ENCODE measurements around the gene MFAP3.
"Not testable (repeated sequence)": the region's sequence is repeated elsewhere in the genome, so short reads cannot be mapped to it uniquely, and the experiment has no call there.

MFAP3 gene

DNA sequence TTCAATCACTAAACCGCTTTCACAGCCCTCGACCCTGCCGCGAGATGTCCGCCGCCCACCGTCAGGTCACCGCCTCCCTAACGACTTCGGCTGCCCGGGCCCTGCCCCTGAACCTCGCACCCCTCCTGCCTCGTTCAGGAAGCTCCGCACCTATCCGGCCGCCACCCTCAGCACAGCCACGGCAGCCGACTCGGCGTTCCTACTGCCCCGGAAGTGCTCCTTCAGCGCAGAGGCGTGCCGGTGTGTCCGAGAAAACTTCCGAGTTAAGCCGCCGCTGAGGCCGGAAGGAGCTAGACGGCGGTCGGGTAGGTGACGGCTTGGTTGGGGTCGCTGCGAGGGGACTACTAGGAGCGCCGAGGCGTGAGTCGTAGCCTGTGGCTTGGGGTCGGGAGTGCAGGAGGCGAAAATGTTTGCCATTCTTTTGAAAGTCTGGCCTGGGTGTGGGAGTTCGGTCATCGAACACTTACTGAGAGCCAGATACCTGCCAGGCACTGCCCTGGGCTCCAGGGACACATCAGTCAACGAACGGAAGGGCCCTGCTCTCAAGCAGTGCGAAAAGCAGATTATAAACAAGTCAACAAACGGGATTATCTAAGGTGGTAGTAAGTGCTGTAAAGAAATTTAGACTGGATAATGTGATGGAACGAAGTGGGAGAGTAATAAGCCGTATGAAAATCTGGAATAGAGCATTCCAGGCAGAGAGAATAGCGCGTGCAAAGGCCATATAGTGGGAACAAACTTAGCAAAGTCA is at the start of gene MFAP3, which contains the start of gene FAM114A2:
MFAP3 (plus strand) TSS at position 261 of the 751 bp plus-strand sequence. CDS start 10,756 bp downstream, outside the sequence.
FAM114A2 (minus strand) TSS at position 204 of the 751 bp plus-strand sequence. CDS start 3,957 bp downstream, outside the sequence.
- peak; percentile 75 to 85 (median 80) for DNase-seq

DNA sequence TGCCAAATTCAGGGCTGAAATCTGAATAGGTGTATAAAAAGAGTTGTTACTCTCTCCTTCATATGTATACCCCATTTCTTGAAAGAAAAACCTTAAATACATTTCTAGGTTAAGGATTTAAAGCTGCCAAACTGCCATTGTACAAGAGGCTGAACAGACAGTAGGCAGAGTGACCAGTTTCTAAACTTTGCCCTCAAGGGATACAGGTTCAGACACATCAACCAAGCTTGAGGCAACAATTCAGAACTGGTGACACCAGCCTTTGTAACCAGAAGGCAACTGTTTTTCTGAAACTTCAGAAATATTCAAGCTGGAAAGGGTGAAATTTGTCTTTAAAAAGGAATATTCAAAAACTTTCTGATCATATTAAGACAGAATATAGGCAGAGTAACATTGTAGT is 47.6 kb upstream of the MFAP3 start:
- DNase-seq: no peak

DNA sequence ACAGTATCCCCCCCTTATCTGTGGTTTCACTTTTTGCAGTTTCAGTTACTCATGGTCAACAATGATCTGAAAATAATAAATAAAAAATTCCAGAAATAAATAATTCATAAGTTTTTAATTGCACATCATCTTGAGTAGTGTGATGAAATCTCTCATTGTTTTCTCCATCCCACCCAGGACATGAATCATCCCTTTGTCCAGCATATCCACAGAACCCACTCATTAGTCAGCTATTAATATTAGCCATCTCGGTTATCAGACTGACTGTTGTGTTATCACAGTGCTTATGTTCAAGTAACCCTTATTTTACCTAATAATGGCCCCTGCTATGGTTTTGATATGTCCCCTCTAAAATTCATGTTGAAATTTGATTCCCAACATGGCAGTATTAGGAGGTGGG is 40.8 kb upstream of the MFAP3 start:
- DNase-seq: no peak

DNA sequence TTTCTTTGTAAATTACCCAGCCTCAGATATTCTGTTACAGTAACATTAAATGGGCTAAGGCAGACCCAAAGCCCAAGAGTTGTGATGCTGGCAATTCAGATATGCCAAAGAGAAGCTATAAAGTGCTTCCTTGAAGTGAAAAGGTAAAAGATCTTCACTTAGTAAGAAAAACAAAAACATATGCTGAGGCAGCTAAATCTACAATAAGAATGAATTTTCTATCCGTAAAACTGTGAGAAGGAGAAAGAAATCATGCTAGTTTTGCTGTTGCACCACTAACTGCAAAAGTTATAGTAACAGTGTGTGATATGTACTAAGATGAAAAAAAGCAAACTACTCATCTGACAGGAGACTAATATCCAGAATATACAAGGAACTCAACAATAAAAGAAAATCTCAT is 40.0 kb upstream of the MFAP3 start:
- no peak for DNase-seq

DNA sequence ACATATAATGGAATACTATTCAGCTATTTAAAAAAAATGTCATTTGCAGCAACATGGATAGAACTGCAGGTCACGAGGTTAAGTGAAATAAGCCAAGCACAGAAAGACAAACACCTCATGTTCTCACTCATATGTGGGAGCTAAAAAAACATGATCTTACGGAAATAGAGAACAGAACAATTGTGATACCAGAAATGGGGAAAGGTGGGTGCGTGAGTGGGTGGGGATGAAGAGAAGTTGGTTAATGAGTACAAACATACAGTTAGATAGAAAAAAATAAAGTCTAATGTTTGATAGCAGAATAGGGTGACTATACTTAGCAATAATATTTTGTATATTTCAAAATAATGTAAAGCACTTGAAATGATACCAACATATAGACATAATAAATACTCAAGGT is 38.8 kb upstream of the MFAP3 start:
- DNase-seq: no peak

DNA sequence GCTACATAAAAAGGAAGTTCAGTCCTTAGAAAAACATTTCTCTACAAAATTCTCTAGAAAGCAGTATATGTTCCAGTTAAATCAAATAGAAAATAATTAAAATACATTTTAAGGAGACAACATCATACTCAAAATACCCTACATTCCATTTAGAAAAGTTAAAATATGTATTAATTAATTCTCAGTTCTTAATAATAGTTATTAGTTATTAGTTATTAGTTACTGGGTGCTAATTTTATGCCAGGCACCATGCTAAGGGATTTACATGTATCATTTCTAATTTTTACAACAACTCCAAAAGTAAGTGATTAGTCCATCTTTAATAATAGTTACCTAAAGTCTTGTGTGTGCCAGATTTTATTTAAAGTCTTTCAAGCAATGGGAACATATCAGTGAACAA is 38.1 kb upstream of the MFAP3 start:
- no peak for DNase-seq

DNA sequence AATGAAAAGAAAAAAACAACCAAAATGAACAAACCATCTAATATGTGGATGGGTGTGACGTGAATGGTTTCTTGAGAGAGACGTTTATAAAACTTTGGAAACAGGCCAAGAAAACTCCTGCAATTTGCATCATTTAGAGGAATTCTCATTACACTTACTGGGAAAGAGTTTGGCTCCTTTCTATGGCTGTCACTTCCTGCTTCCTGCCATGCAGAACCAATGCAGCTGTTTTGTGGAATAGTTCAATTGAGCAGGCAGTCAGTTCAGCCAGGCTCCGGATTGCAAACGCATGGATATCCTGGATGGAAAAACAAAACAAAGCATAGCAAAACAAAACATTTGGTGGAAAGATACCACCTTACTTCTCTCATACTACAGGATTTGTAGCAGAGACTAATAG is 36.7 kb upstream of the MFAP3 start:
- no peak for DNase-seq

DNA sequence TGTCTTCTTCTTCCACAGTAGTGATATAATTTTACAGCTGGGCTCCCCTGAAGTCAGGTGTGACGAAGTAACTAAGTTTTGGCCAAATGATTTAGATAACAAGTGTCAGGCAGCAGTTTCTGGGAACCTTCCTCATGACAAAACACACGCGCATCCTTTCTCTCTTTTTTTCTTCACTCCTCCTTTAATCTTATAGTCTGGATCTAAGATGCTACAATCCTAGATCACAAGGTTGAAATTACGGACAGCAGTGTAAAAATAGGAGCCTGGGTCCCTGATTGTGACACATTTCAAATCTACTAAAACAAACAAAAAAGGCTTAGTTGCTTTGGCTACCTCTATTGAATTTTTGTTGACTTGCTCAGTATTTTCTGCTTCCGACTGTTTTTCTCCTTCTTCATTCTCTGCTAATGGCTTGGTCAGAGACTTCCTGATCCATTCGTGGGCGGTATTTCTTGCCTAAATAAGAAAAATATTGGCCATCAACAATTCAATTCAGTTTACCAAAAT is 36.2 kb upstream of the MFAP3 start:
- DNase-seq: no peak

DNA sequence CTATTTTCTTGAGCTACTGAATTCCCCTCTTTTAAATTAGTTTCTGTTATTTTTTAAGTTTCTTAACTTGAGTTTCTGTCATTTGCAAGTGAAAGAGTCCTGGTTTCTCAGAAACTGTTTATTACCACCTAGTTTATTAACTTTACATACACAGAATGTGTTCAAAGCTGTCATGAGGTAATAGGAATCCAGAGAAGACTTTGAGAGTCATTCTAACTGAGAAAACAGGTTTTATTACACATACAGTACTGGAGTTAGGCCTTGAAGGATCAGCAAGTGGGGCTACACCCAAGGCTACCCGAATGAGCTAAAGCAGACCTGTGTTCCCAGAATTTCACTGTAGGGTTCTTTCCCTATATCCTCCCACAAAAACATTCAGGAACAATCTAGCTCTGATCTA is 33.1 kb upstream of the MFAP3 start:
- DNase-seq: no peak

DNA sequence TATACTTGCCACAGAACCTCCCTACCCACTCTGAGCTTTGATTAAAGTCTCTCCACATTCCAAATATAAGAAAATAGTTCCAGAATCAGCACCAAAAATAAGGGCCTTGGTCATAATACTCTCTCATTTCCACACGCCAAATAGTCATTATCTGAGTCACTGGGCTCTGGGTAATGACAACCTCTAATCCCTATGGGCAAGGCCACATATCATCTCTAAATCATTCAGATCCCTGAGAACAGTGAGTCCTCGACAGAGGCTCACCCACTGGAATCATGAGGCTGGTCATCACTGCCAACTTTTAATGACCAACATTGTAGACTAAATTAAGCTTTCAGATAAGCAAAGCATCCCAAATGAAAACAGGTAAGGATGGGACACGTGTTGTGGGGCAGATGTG is 28.1 kb upstream of the MFAP3 start:
- no peak for DNase-seq

DNA sequence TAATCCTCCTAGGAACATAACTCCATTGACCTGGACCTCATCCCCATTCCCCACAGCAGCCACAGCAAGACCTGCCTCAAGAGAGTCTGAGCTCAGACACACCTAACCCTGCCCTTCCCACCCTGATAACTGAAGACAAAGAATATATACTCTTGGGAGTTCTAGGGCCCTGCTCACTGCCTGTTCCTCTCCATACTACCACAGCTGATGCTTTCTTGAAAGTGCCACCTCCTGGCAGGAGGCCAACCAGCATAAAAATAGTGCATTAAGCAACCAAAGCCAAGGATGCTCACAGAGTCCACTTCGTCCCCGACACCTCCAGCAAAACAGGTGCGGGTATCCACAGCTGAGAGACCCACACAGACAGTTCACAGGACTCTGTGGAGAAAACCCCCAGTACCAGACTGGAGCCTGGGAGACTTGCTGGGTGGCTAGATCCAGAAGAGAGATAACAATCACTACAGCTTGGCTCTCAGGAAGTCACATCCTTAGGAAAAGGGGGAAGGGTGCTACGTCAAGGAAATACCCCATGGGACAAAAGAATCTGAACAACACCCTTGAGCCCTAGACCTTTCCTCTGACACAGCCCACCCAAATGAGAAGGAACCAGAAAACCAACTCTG is 23.6 kb upstream of the MFAP3 start:
- no peak for DNase-seq

DNA sequence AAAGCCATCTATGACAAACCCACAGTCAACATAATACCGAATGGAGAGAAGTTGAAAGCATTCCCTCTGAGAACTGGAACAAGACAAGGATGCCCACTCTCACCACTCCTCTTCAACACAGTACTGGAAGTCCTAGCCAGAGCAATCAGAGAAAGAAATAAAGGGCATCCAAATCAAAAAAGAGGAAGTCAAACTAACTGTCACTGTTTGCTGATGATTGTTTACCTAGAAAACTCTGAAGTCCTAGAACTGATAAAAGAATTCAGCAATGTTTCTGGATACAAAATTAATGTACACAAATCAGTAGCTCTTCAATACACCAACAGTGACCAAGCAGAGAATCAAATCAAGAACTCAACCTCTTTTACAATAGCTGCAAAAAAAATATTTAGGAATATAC is 19.8 kb upstream of the MFAP3 start:
- not testable (repeated sequence) for DNase-seq

DNA sequence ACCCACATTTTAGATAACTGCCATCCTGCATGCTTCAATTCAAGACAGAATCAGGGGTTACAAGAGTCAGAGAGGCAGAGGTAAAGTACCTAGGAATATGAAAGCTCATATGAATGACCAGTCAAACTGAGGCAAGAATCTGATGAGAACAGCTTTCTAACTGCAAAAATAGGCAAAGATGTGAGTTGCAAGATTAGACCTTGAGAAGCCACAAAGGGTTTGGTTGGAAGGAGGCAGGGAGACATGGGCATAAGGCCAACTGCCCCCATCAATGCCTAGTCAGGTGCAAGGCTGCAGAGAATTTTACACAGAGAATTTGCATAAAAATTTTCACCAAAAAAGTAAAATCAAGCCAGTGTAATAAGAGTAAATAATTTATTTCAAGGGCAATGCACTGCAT is 12.8 kb upstream of the MFAP3 start:
- DNase-seq: no peak

DNA sequence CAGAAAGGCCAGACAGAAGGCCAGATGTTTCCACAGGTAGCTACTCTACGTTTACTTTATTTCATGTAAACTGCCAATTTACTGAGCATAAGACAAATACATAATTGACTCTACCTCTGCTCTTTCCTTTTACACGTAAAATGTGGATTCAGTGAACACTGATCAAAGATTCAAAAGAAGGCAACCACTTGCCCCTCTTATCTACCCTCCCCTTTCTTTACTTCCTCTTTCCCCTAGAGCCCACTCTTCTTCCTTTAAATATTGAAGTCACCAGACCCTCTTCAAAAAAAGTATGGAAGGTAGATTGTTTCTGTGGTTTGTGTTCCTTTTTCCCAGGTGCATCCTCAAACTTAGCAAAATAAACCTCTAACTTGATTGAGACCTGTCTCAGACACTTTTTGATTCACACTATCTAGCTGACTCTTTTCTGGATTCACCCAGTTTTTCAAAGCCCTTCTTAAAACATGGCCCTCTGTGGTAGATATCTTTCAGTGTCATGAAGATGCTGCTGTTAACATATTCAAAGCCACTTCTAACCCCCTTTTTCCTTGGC is 6.8 kb upstream of the MFAP3 start:
- no peak for DNase-seq

DNA sequence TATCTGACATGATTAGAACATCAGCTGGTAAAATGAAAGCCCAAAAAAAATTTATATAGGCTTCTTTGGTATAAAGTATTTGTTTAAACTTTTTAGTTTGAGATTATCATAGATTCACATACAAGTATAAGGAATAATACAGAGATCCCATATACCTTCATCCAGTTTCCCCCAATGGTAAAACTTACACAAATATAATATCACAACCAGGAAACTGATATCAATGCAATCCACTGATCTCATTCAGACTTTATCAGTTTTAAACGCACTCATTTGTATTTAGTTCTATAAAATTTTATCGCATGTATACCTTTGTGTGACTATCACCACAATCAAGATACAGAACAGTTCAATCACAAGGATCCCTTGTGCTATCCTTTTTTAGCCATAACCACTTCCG is 3.8 kb upstream of the MFAP3 start:
- no peak for DNase-seq

DNA sequence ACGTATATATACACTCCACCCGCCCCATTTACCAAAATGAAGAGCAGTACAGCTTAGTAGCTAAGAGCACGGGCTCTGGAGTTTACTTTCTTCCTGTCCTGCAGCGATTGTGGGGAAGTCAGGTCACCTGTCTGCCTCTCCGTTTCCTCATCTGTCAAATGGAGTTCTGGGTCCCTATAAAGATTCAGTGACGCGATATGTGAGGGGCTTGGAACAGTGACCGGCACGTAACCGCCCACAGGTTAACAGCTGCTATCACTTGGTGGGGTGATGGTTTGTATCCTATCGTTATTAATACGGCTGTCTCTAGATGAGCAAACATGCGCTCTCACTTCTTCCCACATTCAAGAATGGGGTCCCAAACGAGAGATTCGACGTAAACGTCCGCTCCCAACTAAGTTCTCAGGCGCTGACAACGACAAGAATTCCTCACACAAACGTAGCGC is 483 bp upstream of the MFAP3 start:
- peak; percentile 5 to 72 (median 42) for DNase-seq

DNA sequence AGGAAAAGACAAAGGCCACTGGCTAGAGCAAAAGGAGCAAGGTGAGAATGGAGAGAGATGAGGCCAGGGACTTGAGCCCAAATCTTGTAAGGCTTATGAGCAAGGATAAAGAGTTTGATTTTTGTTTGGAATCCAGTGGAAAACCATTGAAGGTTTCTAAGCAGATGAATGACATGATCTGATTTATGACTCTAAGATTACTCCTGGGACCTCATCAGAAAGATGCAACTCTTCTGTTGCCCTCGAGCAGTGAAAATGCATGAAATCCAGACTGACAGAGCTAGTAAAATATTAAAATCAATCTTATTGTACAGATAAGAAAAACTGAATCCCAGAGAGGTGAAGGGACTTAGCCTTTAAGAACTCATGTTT is 677 bp downstream of the MFAP3 start:
- DNase-seq: no peak

DNA sequence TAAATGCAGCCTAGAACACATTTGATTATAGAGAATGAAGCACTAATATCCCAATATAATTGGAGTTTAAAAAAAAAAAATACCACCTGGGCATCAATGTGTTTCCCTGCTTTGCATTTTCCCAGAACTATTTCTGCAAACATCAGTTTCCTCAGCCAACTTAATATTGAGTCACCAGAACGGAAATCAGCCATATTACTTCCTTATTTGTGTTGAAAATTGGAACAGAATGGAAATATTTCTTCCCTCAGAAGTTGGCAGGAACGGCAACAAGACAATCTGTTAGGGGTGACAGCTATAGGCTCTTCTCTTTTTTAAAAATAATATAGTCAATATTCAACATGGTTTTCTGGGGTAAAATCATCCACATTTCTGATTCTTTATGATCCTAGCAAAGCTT is 4.0 kb downstream of the MFAP3 start:
- DNase-seq: no peak

DNA sequence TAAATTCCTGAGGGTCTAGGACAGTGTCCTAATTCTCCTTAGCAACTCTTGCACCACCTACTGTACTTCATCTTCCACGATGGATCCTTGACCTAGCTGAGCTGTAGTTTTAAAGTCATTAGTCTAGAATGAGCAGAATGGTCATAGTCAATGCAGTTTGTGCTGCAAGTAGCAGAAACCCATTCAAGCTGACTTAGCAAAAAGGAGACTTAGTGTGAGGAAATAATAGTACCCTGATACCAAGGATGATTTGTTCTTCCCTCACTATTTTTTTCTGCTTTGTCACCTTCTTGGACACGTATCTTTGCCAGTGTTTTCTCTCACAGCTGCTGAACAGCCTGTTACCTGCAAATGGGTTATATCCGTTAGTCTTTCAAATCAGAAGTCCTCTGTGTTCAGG is 5.3 kb downstream of the MFAP3 start:
- no peak for DNase-seq

DNA sequence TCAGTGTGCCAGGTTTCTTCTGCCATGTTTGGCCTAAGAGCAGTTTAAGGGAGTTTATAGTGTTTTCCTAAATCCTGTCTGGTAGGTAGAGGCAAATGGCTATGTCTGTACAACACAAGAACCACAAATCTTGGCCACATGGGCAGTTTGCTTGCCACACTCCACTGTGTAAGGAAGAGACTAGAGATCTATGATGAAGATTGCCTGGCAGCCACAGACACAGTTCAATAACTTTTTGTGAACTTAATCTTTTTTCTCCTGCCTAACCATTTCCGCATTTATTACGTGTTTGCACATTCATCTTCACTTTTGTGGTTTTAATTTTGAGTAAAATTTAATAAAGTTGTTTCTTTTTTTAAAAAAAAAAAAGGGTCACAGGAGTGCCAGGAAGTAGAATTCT is 5.8 kb downstream of the MFAP3 start:
- peak in 1 of 6 experiments; percentile 1 for DNase-seq

DNA sequence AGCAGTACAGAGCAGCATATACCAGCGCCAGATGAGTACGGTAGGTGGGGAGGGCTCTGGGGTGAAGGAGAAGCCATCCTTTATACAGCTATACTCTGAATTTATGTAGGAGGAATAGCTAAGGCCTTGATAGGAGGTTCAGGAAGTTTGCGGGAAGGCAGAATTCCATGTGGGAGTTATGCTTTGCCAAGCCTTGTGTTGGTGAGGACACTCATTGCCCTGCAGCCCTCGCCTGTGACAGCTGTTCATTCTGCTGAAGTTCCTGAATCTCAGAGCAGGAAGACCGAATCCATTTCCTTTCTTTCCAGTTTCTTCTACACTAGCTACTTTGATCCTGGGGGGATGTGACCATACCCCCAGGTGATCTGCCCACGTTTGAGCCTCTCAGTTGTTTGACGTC is 7.7 kb downstream of the MFAP3 start:
- DNase-seq: no peak

DNA sequence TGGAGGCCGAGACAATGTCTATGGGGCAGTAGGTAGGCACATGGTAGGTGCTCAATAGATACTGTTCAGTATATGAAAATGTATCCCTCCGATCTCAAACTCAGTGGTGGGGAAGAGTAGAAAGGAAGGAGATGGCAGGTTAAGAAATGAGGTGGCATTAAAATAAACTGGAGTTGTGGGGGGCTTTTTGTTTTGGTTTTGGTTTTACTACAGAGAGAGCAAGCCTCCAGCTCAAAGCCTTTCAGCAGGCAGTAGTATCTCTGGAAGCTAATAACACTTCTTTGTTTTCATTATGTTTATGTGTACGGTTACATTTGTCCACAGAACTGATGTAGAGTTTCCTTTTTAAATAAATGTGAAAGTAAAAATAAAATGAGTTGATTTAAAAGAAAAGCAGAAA is 8.6 kb downstream of the MFAP3 start:
- no peak for DNase-seq

DNA sequence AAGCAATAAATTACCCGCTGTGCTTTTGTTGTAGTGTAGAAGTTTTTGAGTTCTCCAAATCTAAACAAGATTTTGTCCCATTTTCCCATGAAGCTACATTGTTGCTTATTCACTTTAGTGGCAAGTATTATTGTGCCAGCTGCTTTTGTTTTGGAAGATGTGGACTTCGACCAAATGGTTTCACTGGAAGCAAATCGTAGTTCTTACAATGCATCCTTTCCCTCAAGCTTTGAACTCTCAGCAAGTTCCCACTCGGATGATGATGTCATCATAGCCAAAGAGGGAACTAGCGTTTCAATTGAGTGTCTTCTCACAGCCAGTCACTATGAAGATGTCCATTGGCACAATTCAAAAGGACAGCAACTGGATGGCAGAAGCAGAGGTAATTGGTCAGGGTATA is 10.9 kb downstream of the MFAP3 start:
- no peak for DNase-seq

DNA sequence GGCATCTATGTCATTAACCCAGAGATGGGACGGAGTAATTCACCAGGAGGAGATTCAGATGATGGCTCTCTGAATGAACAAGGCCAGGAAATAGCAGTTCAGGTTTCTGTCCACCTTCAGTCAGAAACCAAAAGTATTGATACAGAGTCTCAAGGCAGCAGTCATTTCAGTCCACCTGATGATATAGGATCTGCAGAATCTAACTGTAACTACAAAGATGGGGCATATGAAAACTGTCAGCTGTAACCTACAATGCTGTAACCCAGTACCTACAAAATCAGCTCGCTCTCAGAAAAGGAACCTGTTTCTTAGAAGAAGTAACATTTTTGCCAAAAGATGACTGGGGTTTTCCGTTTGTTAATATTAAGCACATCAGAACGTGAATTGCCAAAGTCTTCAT is 14.7 kb downstream of the MFAP3 start:
- DNase-seq: no peak

Data from stimulated activated naive CD4-positive, alpha-beta T cell (primary cell).